Measurements from ENCODE around the gene CCDC71. TPM values are rescaled to one million over a fixed set of nuclear protein-coding genes. Genes with fewer than 3 reads are reported as not detected.

CCDC71 gene
- polyA plus RNA-seq, 12 donors = 11.5 to 24.0 (median 14.5) TPM; not detected in 1

DNA sequence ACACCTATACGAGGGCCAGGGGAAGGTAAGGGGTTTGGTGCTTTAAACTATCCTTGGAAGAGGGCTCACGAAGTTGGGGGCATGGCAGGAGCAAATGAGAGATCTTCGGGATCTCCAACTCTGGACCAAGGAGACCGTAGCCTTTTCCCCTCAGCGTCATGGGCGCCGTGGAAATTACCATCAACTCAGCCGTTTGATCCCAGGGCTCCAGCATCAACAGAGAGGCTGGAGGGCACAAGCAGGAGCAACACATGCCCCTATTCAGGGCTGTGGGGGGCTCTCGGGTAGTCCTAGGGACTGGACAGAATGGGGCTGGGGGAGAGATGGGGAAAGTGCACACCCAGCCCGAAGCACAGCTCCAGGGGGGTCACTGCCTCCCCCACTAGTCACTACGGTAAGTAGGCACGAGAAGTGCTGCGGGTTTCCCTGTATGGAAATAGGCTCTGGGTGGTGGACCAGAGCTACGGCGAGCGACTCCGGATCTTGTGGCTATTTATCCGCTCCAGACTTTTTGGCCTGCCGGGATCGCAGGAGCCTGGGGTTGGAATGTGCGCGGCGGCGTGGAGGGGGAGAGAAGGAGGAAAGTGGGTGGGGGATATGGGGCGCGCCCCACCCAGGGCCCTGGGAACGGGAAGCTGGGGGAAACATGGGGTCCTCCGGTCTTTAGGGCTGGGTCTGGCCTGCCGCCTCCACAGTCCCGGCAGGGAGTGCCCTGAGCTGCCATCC is 32.7 kb downstream of the CCDC71 start:
- peak; percentile 91 for DNase-seq

DNA sequence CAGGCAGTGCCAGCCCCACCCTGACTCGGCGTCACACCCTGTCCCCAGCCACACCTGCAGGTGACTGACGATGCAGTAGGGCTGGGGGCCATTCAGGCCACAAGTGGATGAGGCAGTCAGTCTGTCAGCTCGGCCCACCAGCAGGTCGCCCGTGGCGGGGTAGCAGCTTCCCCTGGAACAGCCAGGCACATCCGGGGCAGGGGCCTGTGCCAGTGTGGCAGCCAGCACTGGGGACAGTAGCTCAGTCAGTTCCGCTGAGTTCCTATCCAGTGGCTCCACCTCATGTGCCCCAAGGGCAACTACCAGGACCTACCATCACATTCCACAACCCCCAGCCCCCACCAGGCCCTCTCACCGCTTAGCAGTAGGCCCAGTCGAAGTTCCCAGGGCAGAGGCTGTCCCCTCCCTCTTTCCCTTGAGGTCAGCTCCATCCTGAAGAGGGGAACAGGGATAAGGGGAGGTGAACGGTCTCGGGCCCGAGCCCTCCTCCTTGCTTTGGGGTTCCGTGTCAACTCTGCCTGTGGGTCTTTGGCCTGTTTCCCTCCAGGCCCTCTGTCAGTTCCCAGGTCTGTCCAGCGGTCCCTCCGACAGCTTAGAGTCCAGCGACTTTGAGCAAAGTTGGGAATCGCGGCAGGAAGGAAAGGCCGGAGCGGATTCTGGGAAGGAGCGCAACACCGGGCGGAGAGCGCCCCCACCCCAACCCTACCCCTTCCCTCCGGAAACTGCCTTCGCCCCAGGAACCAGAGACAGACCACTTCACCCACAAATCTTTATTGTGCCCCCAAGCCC is 33.5 kb downstream of the CCDC71 start, which contains the start of gene LAMB2:
LAMB2 (minus strand) TSS at position 614 of the 789 bp plus-strand sequence; CDS start at position 431, 183 bp downstream.
- DNase-seq = peak; percentile 87

DNA sequence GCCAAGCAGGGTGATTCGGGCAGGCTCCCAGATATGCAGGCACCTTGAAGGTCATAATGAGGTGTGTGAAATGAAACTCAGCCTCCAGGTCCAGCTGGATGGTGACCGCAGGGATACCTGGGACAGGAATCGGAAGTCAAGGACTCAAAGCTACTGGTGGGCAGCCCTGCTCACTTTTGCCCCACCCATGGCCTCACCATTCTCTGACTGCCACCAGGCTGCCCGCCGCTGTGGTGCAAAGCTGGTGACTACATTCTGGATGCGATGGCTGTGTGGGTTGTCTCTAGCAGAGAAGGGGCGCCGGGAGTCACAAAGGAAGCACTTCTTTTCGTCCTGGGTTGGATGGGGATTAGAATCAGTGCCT is 34.1 kb downstream of the CCDC71 start:
- no peak for DNase-seq

DNA sequence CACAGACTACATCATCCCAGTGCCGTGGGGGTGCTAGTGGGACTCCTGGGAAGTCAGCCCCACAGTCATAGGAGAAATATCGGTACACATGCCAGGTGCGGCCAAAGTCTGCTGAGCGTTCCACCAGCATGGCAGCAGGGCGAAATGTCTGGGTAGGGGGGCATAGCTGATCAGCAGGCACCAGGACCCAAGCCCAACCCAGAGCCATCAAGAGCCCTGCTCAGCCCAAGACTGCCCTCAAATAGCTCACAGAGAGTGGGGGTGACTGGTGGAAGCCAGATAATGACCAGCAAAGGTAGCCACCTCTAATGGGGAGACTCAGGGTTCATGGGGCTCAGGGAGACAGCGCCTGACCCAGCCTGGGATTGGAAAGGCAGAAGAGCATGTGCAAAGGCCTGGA is 34.6 kb downstream of the CCDC71 start:
- no peak for DNase-seq

DNA sequence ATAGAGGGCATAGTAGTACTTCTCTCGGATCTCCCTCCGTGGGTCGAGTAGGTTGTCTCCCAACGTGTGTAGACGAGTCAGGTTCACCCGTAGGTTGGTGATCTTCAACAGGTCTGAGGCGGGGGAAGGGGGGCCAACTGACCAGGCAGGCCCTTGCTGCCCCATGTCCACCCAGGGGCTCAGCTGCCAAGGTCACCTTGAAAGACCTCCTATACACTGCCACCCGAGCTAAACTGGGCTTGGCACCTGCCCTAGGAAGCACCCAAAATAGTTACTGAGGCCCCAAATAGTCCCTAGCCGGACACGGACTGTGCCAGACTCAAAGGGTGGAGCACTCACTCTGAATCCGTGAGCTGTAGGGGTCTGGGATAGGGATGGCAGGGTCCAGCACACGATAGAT is 35.1 kb downstream of the CCDC71 start:
- no peak for DNase-seq

DNA sequence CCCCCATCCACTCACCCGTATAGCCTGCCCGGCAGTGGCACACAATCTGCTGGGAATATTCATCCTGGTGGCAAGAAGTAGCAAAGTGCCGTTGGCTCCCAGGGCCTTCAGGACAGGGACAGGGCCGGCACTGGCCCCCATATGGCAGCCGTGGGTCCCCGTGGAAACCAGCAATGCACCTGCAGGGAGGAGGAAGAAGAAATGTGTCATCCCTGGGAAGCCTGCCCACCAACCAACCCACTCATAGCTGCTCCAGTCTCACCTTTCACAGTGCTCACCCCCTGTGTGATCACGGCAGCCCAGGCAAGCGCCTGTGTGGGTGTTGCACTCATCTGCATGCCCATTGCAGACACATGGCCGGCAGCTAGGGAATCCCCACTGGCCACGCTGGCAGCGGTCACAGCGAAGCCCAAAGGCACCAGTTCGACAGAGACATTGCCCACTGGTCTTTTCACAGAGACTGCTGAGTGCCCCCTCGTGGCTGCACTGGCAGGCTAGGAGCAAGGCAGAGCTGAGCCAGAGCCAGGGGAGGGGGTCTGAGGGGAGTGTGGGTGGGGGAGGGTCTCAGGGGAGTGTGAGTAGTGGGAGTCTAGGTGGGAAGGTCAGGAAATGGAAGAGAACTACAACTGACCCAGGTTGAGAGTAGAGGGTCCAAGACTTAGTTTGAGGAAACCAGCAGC is 41.0 kb downstream of the CCDC71 start:
- DNase-seq = no peak

DNA sequence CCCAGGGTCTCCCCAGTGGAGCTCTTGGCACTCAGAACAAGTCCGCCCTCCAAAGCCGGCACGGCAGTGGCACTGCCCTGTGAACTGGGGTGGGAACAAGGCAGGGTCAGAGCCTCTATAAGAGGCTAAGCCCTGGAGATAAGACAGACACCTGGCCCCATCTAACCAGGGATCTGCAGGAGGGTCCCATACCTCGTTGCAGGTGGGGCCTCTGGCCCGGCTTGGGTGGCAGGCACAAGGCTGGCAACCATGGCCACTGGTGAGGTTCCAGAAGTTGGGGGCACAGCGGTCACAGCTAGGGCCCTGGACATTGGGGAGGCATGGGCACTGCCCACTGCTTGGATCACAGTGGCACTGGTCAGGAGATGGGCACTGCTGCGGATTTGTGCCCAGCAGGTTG is 41.9 kb downstream of the CCDC71 start:
- no peak for DNase-seq

DNA sequence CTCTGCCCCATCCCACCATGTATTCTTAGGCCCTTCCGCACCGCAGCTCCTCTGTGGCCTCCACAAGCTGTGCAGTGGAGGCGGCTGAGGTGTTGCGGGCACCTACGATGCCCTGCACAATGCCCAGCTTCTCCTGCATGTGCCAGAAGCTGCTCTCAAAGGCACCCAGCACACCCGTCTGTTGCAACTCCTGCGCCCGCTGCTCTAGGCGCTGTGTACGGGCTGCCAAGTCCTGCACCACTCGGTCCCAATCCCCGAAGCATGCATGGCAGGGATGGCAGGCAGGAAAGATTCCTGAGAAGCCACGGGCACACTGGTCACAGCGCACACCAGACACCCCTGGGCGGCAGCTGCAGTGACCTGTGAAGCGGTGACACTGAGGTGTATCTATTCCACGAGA is 42.4 kb downstream of the CCDC71 start:
- DNase-seq = no peak

DNA sequence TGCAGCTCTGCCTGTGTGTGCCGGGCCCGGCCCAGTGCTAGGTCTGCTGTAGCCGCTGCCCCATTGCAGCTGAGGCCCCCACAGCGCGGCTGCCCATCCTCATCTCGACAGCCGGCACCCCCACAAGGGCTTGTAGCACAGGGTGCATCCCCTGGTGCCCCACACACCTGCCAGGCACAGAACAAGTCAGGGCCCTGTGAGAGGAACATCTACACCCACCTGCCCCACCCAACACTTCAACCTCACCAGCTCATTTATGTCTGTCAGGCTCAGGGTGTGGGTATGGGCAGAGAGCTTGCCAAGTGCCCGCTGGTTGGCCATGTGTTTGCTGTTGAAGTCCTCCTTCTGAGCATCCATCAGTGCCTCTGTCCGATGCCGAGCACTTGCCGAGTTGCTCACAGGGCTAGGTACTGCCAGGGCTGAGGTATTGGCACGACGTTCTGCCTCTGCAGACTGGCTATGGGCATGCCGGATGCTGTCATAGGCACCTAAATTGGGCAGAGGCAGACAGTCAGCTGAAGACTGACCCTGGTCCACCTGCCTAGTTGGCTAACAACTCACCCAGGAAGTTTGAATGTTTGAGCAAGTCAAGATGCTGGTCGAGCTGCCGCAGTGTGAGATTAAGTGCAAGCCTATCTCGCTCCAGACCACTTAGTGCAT is 43.1 kb downstream of the CCDC71 start:
- no peak for DNase-seq

DNA sequence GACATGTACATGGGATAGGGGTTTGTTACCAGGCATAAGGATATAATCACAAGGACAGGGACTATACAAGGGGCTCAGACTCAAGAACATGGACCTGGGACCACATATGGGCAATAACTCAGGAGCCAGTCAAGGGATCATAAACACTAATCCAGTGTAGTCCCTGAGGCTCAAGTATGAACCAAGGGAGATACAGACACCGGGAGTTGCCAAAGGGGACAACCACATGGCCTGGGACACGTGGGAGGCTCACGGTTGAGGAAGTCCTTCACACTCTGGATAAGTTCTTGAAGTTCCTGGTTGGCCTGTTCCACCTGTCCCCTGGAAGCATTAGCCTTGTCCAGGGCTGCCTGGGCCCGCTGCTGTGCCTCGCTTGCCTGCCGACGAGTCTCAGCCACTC is 43.7 kb downstream of the CCDC71 start:
- no peak for DNase-seq

DNA sequence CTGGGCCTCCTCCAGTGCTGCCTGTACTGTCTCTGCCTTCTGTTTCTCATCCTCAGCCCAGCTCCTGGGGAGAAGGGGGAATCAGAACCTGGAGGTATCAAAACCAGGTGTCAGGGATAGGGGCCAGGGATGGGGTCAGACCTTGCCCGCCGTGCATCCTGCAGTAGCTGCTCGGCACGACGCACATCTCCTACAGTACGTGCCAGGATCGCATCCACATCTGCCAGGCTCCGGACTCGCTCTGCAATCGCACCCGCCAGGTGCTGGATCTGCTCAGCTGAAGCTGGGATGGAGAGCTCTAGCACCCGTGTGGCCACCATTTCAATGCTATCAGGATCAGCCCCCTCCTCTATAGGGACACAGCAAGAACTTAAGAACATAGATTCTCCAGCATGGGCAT is 44.1 kb downstream of the CCDC71 start:
- DNase-seq = no peak

DNA sequence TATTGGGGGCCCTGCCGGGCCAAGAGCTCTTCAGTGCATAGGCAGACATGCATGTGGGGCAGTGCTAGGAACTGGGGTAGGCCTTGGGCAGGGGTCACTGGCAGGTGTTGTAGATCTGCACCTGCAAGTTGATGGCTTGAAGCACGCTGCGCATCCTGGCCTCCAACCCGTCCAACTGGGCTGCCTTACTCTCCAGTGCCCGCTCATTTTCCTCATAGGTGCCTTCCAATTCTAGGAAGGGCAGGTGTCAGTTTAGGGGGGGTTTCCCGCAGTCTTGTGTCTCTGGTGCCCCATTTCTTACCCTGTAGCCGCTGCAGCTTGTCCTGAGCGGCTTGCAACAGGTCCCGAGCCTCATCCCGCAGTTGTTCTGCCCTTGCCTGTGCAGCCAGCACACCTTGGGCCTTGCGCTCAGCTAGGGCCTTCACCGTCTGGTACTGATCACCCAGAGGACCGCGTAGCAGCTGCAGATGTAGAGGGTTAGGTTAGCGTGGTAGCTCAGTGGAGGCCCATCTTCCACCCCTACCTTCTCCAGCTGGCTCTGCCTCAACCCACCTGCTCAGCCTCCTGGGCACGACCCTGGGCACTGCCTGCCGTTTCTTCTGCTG is 44.9 kb downstream of the CCDC71 start:
- no peak for DNase-seq

DNA sequence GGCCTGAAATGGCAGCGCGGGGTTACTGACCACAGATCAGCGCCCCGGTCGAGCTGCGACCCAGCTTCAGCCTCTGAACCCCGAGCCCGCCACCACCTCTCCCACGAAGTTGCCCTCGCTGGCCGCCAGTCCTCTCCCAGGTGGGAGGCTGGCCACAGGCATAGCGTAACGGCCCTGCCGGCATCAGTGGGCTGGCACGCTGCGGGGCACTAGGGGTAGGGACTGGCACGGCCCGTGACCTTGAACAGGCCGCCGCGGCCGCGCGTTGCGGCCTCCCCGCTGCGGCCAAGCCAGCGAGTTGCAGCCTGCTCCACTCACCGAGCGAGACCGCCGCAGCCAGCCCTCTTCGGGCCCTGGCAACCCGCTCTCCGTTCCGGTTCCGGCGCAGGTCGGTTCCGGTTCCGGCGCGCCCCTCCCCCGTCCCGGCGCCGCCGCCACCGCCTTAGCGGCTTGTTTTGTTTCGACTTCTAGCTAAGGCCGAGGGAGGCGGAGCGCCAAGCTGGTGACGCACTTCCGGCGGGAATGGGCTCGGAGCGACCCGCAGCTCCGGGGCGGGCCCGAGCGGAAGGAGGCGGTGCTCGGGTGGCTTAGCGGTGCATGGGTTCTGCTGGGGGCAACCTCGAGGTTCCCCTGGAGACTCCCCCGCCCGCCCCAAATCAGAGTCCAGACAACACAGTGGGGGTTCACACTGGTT is 45.5 kb downstream of the CCDC71 start, which contains the start of gene USP19:
USP19 (minus strand) TSS at position 386 of the 694 bp plus-strand sequence. CDS start 1,678 bp downstream, outside the sequence.
- DNase-seq = peak; percentile 96

DNA sequence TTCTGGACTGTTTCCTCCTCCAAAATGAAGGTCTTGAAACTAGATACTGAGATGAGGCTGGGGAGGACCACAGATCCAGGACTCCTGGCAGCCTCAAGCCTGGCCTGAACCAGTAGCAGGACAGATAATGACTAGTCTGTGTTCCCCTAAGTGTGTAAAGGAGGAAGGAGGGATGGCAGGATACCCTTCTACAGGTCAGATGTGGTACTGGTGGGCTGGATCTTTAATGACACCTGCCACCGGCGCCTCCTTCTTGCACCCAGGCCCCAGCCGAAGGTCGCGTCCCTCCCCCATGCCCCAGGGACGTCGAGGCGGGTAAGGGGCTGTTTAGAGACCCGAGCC is 46.1 kb downstream of the CCDC71 start:
- no peak for DNase-seq

DNA sequence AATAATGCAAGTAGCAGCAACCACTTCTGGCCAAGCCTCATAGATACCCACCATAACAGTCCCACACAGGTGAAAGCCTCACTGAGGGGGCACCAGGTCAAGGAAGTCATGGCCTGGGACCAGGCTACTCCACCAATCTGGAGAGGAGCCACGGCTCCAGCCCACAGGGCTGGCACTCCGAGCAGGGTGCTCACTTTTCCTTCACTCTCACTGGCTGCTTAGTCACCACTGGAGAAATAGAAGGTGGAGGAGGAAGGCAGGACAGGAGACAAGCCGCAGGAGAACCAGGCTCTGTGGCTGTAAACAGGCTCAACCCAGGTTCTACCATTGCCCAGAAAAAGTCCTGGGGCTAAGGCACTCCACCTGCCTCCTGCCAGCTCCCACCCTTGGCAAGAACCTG is 46.7 kb downstream of the CCDC71 start:
- no peak for DNase-seq

DNA sequence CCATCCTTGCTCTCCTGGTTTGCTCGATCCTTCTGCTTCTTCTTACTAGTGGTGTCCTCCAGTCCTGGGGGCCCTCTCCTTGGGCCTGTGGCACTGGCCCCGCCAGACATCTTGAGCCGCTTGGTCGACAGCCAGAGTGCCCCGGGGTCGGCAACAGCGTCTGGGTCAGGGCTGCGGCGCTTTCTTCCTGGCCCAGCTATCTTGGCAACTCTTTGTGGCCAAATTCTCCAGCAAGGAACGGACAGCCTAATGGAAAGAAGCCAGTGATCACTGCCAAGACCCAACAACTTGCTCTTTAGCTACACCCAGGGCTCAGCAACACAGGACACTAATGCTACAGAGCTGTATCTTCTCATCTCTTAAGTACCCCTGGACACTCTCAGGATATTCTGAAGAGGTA is 47.1 kb downstream of the CCDC71 start:
- no peak for DNase-seq

Other genes with a start within 250 kb of the CCDC71 start
- 10 to 100 TPM in 11 of 12 donors, not detected in 1; 48.3 to 95.2 (median 61.1) TPM for gene ARIH2, start 247.5 kb downstream of the CCDC71 start, polyA plus RNA-seq (ENCODE audit: insufficient read length in 12 of 12)
- 10 to 100 TPM in 8 of 12 donors, 1 to 10 TPM in 3, not detected in 1; 7.9 to 27.5 (median 12.0) TPM for gene P4HTM, start 176.1 kb downstream of the CCDC71 start, polyA plus RNA-seq (ENCODE audit: insufficient read length in 12 of 12)
- gene WDR6, start 158.9 kb downstream of the CCDC71 start, polyA plus RNA-seq (ENCODE audit: insufficient read length in 12 of 12) = 100 to 1,000 TPM in 6 of 12 donors, 10 to 100 TPM in 5, not detected in 1; 88.7 to 167 (median 102) TPM
- 10 to 100 TPM in 11 of 12 donors, not detected in 1; 27.3 to 42.9 (median 29.7) TPM for gene DALRD3, start 147.8 kb downstream of the CCDC71 start, polyA plus RNA-seq (ENCODE audit: insufficient read length in 12 of 12)
- gene NDUFAF3, start 144.2 kb downstream of the CCDC71 start, polyA plus RNA-seq (ENCODE audit: insufficient read length in 12 of 12) = 10 to 100 TPM in 11 of 12 donors, not detected in 1; 38.5 to 65.7 (median 52.5) TPM
- 100 to 1,000 TPM in 11 of 12 donors, not detected in 1; 195 to 254 (median 226) TPM for gene IMPDH2, start 136.9 kb downstream of the CCDC71 start, polyA plus RNA-seq (ENCODE audit: insufficient read length in 12 of 12)
- gene QRICH1, start 72.3 kb downstream of the CCDC71 start, polyA plus RNA-seq (ENCODE audit: insufficient read length in 12 of 12) = 100 to 1,000 TPM in 2 of 12 donors, 10 to 100 TPM in 10; 46.8 to 246 (median 61.4) TPM
- 100 to 1,000 TPM in 11 of 12 donors, not detected in 1; 231 to 302 (median 252) TPM for gene QARS1, start 61.6 kb downstream of the CCDC71 start, polyA plus RNA-seq (ENCODE audit: insufficient read length in 12 of 12)
- gene USP19, start 45.5 kb downstream of the CCDC71 start, polyA plus RNA-seq (ENCODE audit: insufficient read length in 12 of 12) = 10 to 100 TPM in 11 of 12 donors, not detected in 1; 30.0 to 63.7 (median 32.8) TPM
- gene LAMB2, start 33.3 kb downstream of the CCDC71 start, polyA plus RNA-seq (ENCODE audit: insufficient read length in 12 of 12) = 100 to 1,000 TPM; 197 to 456 (median 322) TPM
- 100 to 1,000 TPM in 2 of 12 donors, 10 to 100 TPM in 9, not detected in 1; 44.8 to 128 (median 84.8) TPM for gene KLHDC8B, start 5.3 kb upstream of the CCDC71 start, polyA plus RNA-seq (ENCODE audit: insufficient read length in 12 of 12)
- gene C3orf62, start 110.9 kb upstream of the CCDC71 start, polyA plus RNA-seq (ENCODE audit: insufficient read length in 12 of 12) = 10 to 100 TPM in 4 of 12 donors, 1 to 10 TPM in 7, not detected in 1; 4.1 to 17.3 (median 8.5) TPM
- 10 to 100 TPM in 11 of 12 donors, not detected in 1; 37.9 to 70.5 (median 46.8) TPM for gene USP4, start 173.7 kb upstream of the CCDC71 start, polyA plus RNA-seq (ENCODE audit: insufficient read length in 12 of 12)
- 100 to 1,000 TPM in 8 of 12 donors, 10 to 100 TPM in 3, not detected in 1; 76.6 to 197 (median 105) TPM for gene GPX1, start 192.0 kb upstream of the CCDC71 start, polyA plus RNA-seq (ENCODE audit: insufficient read length in 12 of 12)
- gene RHOA, start 245.6 kb upstream of the CCDC71 start, polyA plus RNA-seq (ENCODE audit: insufficient read length in 12 of 12) = 100 to 1,000 TPM; 408 to 715 (median 447) TPM
- gene TCTA, start 246.1 kb upstream of the CCDC71 start, polyA plus RNA-seq (ENCODE audit: insufficient read length in 12 of 12) = 10 to 100 TPM in 11 of 12 donors, not detected in 1; 14.2 to 32.4 (median 18.0) TPM